DOHH2 (cell line): ENCODE measurements around the gene ESCO1.

Experiments used
- EZH2phosphoT487 ChIP-seq: fragments of 200-600 bp; sonication (generic); IDR thresholded peaks from 2 replicates; pipeline ENCODE4 v1.6.1; 2017; ENCODE audit warnings: borderline replicate concordance, mild to moderate bottlenecking, antibody characterized with exemption, low read length, moderate library complexity, mixed read lengths
- TF ChIP-seq, protein P1 (sequence below): fragments of 200-600 bp; sonication (generic); IDR thresholded peaks from one replicate; pipeline ENCODE4 v1.5.1; 2014; ENCODE audit warnings: antibody characterized with exemption, mild to moderate bottlenecking, low read depth, low read length; ENCODE audit not compliant: poor library complexity, severe bottlenecking

DNA sequence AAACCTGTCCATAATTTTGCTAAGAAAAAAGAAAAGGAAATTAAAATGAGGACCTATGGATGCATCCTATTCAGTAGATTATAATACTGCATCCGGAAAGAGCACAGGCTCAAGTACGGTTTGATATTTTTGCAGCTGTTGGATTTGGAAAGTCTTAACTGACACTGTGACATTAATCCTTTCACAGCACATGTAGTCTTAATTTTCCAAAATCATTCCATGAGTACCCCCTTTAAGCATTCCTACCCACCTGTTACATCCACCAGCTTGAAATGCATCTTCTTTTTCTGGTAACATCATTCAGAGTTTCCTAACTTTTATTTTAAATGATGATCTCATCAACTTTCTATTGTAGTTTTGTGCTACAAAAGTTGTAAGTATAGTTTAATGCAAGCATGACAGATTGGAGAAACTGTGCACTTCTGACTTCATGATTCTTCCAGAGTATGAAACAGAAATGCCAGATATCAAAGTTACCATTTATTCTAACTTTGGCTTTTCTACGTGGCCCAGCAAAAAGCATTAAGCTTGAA is 113.5 kb downstream of the ESCO1 start:
- no peak for TF ChIP-seq EZH2phosphoT487
- TF ChIP-seq, protein P1, sequence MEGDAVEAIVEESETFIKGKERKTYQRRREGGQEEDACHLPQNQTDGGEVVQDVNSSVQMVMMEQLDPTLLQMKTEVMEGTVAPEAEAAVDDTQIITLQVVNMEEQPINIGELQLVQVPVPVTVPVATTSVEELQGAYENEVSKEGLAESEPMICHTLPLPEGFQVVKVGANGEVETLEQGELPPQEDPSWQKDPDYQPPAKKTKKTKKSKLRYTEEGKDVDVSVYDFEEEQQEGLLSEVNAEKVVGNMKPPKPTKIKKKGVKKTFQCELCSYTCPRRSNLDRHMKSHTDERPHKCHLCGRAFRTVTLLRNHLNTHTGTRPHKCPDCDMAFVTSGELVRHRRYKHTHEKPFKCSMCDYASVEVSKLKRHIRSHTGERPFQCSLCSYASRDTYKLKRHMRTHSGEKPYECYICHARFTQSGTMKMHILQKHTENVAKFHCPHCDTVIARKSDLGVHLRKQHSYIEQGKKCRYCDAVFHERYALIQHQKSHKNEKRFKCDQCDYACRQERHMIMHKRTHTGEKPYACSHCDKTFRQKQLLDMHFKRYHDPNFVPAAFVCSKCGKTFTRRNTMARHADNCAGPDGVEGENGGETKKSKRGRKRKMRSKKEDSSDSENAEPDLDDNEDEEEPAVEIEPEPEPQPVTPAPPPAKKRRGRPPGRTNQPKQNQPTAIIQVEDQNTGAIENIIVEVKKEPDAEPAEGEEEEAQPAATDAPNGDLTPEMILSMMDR: no peak
